K562 (cell line): Measurements from ENCODE around the gene EPB41L3.

Experiments used
- BRD4 ChIP-seq: fragments of 200-600 bp; sonication (generic); IDR thresholded peaks from 2 replicates; pipeline ENCODE4 v1.6.1; 2017; ENCODE audit warnings: inconsistent platforms
- CTCF ChIP-seq, 3 experiments: IDR thresholded peaks in 2 of 3; conservative IDR thresholded peaks in 1 of 3; 2 replicates each; pipeline ENCODE4 v1.5.1; 2011 to 2012; ENCODE audit warnings: low read length in 3 of 3, mild to moderate bottlenecking in 3 of 3, control low read depth in 2 of 3, improper control_type of control experiment in 1 of 3, inconsistent platforms in 1 of 3, low read depth in 1 of 3, mixed read lengths in 1 of 3, moderate library complexity in 1 of 3; ENCODE audit not compliant: insufficient read depth in 2 of 3
- GMEB1 ChIP-seq: fragments of 250-450 bp; sonication (Bioruptor Pico); IDR thresholded peaks from 2 replicates; pipeline ENCODE4 v1.4.0; 2020; ENCODE audit warnings: mild to moderate bottlenecking
- GTF3C2 ChIP-seq: IDR thresholded peaks from 3 replicates; pipeline ENCODE4 v1.6.1; 2011; ENCODE audit warnings: borderline replicate concordance, mild to moderate bottlenecking, moderate library complexity; ENCODE audit not compliant: insufficient read length; ENCODE audit errors: extremely low read depth
- POLR2AphosphoS5 ChIP-seq: IDR thresholded peaks from 2 replicates; pipeline ENCODE4 v1.6.1; 2011; ENCODE audit warnings: mild to moderate bottlenecking, low read depth, low read length, moderate library complexity; ENCODE audit not compliant: control insufficient read depth, insufficient read depth
- RAD51 ChIP-seq: fragments of 450-650 bp; IDR thresholded peaks from 2 replicates; pipeline ENCODE4 v1.7.1; 2016; ENCODE audit warnings: low read depth, mild to moderate bottlenecking, borderline replicate concordance
- SMC3 ChIP-seq: conservative IDR thresholded peaks from 2 replicates; pipeline ENCODE4 v1.6.1; 2011; ENCODE audit warnings: low read depth, low read length, improper control_type of control experiment; ENCODE audit not compliant: insufficient read depth
- TAF1 ChIP-seq: IDR thresholded peaks from 2 replicates; pipeline ENCODE4 v1.6.1; 2011; ENCODE audit warnings: mild to moderate bottlenecking, low read length, moderate library complexity; ENCODE audit not compliant: insufficient read depth, control insufficient read depth, severe bottlenecking; ENCODE audit errors: extremely low read depth
- ZSCAN29 ChIP-seq: fragments of 450-650 bp; IDR thresholded peaks from 2 replicates; pipeline ENCODE4 v1.6.1; 2017

DNA sequence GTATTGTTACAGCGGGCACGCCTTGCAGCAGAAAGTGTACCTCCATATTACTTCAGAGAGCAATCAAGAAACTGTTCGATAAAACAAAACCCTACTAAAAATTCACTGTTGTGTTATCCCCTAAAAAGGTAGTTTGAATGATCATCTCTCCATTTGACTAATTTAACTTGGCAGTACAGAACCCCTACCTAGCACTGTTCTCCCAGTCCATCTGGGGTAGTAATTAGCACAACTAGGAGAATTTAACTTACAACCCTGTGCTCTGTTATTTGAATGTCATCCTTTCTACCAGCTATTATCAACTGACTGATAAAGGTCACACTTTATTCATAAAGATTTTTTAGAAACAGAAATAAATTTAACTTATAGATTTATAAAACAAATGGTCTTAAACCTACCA is 121.2 kb downstream of the EPB41L3 start:
- TF ChIP-seq POLR2AphosphoS5 (no peak), GTF3C2 (no peak), TAF1 (no peak), SMC3 (no peak), CTCF (IDR thresholded peaks at IDR 0.05 in 2 of 3, conservative IDR thresholded peaks at IDR 0.05 in 1 of 3; ENCODE audit: insufficient read depth in 2 of 3, low read depth in 1 of 3, low read length in 3 of 3) (no peak), GMEB1 (CRISPR knock-in tag) (no peak), BRD4 (no peak), ZSCAN29 (no peak), RAD51 (no peak)
